Fibroblast of upper back skin (primary cell): Measurements from ENCODE around the gene EME2.

ENCODE experiments used
- DNase-seq: peaks from one replicate; pipeline ENCODE4 v3.0.0-alpha.2; 2013

EME2 gene

GRCh38 chr16:1779741-1780676 is 7.4 kb downstream of the EME2 start:
- DNase-seq, result no peak

GRCh38 chr16:1780677-1781072 is 8.1 kb downstream of the EME2 start:
- DNase-seq, result no peak

GRCh38 chr16:1781254-1781653 is 8.6 kb downstream of the EME2 start:
- no peak for DNase-seq

- no peak for DNase-seq
Observed at GRCh38 chr16:1781758-1782407, 9.3 kb downstream of the EME2 start.

DNA sequence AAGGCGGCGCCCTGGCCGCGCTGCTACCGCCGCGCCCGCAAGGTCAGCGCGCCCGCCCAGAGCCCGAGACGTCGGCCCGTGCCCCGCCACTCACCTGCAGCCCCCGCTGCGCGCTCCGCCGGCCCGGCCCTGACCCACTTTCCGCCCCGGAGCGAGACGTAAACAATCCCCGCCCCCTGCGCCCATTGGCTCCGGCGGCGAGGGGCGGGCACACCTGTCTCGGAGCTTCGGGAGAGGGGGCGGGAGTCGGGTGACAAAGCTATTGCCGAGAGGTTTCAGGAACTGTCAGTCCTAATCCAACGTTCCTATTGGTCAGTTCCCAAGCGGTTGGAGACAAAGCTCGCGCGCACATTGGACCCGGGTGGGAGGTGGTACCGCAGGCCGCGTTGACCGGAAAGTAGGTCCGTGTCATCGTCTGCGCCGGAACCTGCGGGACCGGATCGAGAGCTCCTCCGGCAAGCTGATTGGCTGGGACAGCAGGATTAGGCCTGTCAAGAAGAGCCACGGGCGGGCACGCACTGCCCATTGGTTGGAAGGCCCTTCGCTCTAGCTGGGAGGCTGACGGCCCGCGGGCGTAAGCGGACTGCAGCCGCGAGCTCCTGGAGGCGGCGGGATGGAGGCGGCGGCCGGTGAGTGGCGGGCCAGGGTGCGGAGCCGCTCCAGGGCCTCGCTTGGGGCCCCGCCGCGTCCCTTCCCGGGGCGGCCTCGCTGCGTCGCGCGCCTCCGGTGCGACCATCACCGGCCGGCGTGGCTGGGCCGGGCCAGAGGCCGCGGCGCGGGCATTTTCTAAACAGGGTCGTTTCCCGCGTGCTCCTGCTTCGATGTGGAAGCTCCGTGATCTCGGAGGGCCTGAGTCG is 10.0 kb downstream of the EME2 start, which contains the start of the genes NUBP2 and SPSB3:
Gene NUBP2, plus strand, starts transcription at position 553 of the 857 bp plus-strand sequence. Its CDS starts 61 bp downstream, at position 614.
Gene SPSB3, minus strand, starts transcription at position 164 of the 857 bp plus-strand sequence. CDS start 1,088 bp downstream, outside the sequence.
- DNase-seq, result peak; percentile 100

GRCh38 chr16:1784977-1785845 is 12.6 kb downstream of the EME2 start:
- no peak for DNase-seq

DNA sequence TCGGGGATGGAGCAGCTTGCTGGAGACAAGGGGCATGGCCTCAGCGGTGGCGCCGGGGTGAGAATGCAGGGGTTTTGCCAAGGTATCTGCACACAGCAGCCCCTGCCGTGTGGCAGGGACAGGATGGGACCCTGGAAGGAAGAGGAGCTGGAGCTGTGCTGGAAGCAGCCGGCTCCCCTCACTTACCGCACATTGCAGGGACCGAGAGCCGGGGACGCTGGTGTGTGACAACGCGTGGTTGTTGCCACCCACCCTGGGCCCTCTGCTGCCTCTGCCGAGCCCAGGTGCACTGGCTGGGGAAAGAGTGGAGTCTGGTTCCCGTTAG is 13.2 kb downstream of the EME2 start:
- no peak for DNase-seq

GRCh38 chr16:1786242-1787055 is 13.8 kb downstream of the EME2 start:
- DNase-seq, result no peak

DNA sequence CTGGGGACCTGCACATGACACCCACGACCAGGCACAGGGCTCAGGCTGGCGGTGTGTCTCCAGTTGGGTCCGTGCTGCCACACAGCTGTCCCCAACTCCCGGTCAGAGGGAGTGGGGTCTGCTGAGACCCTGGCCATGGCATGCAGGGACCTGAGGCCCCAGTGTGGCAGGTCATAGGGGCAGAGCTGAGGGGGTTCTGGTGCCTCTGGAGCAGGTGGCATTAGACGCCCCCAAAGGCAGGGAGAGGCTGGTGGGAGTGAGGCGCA is 14.4 kb downstream of the EME2 start:
- no peak for DNase-seq

DNA sequence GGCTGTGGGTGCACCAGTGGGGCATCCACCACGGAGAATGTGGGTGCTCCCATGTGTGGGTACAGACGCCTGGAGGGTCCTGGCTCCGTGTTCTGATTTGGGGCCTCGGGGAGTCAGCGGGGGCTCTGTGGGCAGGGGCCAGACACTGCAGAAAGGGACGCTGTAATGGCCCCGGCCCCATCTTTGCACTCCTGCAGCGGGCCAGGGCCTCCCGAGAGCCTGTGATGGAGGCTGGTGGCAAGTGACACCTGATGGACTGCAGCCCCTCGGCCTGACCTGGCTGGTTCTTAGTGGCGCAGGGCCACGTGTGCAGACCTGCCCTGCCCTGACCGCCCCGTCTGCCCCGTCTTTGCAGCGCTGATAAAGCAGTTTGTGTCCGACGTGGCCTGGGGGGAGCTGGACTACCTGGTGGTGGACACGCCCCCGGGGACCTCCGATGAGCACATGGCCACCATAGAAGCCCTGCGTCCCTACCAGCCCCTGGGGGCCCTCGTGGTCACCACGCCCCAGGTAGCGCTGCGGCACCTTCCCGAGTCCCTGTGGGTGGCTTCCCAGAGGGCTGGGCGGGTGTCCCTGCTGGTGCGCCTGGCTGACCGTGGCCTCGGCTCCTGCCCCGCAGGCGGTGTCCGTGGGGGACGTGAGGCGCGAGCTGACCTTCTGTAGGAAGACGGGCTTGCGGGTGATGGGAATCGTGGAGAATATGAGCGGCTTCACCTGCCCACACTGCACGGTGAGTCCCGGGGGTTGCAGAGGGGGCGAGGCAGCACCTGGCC is 14.9 kb downstream of the EME2 start:
- DNase-seq, result no peak

DNA sequence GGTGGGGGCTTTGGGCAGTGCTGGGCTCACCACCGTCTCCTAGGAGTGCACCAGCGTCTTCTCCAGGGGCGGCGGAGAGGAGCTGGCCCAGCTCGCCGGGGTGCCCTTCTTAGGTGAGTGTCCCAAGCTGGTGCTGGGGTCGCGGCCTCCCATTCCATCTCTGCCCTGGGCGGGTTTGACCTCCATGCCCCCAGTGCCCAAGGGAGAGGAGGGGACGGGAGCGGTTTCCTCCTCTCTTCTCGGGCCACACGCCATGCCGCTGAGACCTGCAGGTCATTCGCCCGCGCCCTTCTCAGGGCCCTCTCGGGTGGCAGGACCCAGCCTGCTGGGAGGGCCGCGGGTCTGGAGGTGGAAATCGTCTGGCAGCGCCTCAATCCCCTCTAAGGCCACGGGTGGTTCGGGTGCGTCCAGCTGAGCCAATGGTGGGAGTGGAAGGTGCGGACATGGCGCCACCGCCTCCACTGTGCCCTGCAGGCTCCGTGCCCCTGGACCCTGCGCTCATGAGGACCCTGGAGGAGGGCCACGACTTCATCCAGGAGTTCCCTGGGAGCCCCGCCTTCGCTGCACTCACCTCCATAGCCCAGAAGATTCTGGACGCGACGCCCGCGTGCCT is 15.6 kb downstream of the EME2 start:
- DNase-seq, result no peak

GRCh38 chr16:1788708-1789100 is 16.1 kb downstream of the EME2 start:
- no peak for DNase-seq

GRCh38 chr16:1789643-1790045 is 17.0 kb downstream of the EME2 start:
- no peak for DNase-seq

GRCh38 chr16:1790261-1790610 is 17.6 kb downstream of the EME2 start:
- no peak for DNase-seq

- DNase-seq, result no peak
Observed at GRCh38 chr16:1790611-1791255, 18.1 kb downstream of the EME2 start.

DNA sequence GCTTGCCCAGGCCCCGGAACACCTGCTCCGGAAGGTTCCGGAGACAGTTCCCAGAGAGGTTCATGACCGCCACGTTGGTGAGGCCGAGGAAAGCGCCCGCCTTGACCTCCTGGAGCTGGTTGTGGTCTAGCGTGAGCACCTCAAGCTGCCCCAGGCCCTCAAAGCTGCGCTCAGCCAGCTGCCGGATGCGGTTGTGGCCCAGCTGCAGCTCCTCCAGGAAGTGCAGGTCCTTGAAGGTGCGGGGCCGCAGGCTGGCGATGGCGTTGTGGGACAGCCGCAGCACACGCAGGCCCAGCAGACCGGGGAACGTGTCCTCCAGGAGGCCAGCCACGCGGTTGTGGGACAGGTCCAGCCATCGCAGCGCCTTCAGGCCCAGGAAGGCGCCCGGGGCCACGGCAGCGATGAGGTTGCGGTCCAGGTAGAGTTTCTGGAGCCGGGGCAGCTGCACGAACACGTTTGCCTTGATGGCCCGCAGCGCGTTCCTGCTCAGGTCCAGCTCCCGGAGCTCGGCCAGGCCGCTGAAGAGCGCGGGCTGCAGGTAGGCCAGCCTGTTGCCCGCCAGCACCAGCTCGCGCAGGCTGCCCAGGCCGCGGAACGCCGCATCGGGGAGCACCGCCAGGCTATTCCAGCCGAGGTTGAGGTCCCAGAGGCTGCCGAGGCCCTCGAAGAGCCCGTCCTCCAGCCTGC is 18.8 kb downstream of the EME2 start:
- DNase-seq, result no peak

DNA sequence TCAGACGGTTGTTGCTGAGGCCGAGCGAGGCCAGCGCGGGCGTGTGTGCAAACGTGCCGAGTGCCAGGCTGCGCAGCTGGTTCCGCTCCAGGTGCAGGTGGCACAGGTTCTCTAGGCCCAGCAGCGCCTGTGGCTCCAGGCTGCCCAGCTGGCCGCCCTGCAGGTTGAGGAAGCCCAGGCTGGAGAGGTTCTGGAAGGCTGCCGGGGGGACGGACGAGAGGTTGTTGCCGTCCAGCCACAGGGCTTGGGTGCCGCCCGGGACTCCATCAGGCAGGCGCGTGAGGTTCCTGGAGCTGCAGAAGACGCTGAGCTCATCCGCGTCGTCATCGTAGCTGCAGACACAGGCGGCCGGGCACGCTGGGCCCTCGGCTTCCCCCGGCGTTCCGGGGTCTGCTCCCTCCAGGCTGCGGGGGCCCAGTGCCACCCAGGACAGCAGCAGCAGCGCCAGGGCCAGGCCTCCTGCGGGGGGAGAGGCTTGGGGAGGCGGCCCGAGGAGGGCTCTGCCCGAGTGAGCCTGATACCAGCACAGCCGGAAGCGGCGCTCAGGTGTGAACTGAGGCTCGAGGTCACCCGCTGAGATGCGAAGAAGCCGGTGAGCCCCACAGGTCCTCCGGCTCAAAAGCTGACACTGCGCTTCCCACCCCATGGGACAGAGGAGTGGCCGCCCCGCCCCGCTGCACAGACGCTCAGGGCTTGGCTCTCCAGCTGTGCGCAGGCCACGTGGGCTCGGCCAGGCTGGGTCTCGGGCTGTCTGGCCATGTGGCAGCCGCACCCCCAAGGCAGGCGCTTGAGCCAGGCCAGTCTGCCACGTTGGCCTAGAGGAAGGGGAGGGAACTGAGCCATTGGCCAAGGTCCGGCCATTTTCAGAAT is 19.6 kb downstream of the EME2 start:
- DNase-seq, result no peak
